Measurements from ENCODE around the gene AGAP1. TPM values are rescaled to one million over a fixed set of nuclear protein-coding genes. Genes with fewer than 3 reads are reported as not detected.

Gene AGAP1
- total and polyA plus RNA-seq, 4 donors, result 36.1 to 79.4 (median 52.6) TPM

DNA sequence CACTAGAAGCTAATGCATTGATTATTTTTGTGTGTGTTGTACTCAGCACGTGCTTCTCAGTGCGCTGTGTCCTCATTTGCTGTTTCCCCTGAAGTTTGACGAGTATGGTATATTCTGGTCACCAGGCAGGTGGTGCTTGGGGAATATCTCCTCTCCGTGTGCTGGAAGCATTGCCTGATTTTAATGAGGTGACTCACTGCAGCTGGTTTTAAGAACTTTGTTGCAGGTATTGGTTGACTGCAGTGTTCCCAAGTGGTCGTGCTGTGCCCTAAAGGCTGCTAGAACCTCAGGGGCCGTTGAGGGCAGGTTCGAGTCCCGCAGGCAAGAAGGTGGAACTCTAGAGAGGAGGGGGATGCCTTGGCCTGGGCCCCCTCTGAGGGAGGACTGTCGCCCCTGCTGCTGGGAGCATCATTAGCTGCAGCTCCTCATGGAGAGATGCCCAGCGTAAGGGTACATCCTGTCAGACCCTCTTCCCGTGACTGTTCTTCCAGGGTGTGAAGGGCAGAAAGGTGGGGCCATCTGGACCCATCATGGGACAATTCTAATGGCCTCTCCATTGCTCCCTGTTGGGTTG is 82.6 kb downstream of the AGAP1 start:
- Histone ChIP-seq H3K27ac (ENCODE audit: low read depth, low read length) (peak overlapping the region; percentile 91), H3K4me1 (ENCODE audit: control insufficient read depth, insufficient read depth, low read length) (peaks cover 41% of the 10 kb centered on the region), H3K27me3 (ENCODE audit: control insufficient read depth, insufficient read depth, low read length) (no peaks in the 10 kb centered on the region), H3K36me3 (ENCODE audit: control insufficient read depth, insufficient read depth, low read length) (no peaks in the 10 kb centered on the region), H3K4me3 (ENCODE audit: low read depth, low read length) (no peak overlapping the region), H3K9me3 (ENCODE audit: control insufficient read depth, insufficient read depth, low read length) (no peaks in the 10 kb centered on the region)
- WGBS (ENCODE audit: insufficient coverage), result 72% methylated on average over 11 of the region's 11 CpGs
- no peak for DNase-seq (ENCODE audit: low read depth in 4 of 6, low spot score in 6 of 6)

DNA sequence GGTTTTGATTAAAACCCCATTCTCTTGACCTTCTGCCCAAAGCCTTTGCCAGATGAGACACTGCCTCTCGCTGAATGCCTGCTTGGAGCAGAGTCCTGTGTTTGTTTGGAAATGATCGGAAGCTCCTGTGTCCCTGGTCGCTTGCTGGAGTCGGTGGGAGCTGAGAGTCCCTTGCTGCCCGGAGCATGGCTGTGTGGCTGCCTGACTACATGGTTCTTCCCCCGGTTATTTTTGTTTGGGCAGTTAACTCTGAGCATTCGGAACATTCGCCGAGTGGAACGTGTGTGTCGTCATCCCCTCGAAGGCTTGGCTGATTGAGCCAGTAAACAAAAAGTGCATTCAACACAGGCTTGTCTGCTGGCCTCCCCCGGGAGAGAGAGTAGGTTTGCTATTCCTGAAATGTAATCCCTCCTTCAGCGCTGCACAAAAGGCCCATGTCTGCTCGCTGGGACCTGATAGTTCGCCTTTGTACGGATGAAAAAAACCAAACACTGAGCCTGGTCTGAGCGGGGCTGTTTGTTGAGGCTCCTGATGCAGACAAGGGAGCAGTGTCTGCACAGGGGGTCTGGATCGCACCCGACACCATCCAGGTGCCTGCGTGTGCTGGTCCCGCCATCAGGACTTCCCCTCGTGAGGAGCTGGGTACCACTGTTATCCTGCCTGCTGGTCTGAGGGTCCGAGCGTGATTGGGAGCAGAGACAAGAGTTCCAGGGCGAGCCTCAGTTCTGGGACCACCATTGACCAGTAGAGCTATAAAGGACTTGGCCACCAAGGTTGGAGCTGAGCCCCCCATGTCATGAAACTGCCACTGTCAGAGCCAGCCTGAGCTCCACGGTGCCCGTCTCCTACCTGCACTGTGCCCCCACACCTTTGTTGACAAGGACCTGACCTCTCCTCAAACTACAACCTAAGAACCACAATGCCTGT is 83.8 kb downstream of the AGAP1 start:
- DNase-seq (ENCODE audit: low read depth in 4 of 6, low spot score in 6 of 6), result peak; percentile 51 to 92 (median 70)
- WGBS (ENCODE audit: insufficient coverage), result 17% methylated on average over 28 of the region's 28 CpGs
- Histone ChIP-seq H3K27me3 (ENCODE audit: control insufficient read depth, insufficient read depth, low read length) (no peaks in the 10 kb centered on the region), H3K4me1 (ENCODE audit: control insufficient read depth, insufficient read depth, low read length) (peaks cover 50% of the 10 kb centered on the region), H3K9me3 (ENCODE audit: control insufficient read depth, insufficient read depth, low read length) (no peaks in the 10 kb centered on the region), H3K27ac (ENCODE audit: low read depth, low read length) (peak overlapping the region; percentile 91), H3K36me3 (ENCODE audit: control insufficient read depth, insufficient read depth, low read length) (no peaks in the 10 kb centered on the region), H3K4me3 (ENCODE audit: low read depth, low read length) (peak overlapping the region; percentile 10)

DNA sequence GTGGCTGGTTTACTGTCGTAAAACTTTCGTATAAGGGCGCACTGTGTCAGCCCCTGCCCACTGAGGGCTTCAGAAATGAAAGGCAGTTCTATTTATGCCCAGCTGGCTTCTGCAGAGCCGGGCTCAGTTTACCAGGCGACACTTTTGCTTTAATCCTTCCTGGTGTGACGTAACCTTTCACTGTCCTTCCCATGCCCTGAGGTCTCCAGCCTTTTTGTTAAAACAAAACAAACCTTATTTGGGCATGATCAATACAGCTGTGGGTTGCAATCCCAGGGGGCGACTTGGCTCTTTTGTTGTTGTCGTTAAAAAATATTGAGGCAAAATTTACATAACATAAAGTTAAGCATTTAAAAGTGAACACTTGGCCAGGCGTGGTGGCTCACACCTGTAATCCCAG is 85.3 kb downstream of the AGAP1 start:
- Histone ChIP-seq H3K4me1 (ENCODE audit: control insufficient read depth, insufficient read depth, low read length) (peaks cover 48% of the 10 kb centered on the region), H3K9me3 (ENCODE audit: control insufficient read depth, insufficient read depth, low read length) (no peaks in the 10 kb centered on the region), H3K27ac (ENCODE audit: low read depth, low read length) (peak overlapping the region; percentile 47), H3K4me3 (ENCODE audit: low read depth, low read length) (no peak overlapping the region), H3K27me3 (ENCODE audit: control insufficient read depth, insufficient read depth, low read length) (no peaks in the 10 kb centered on the region), H3K36me3 (ENCODE audit: control insufficient read depth, insufficient read depth, low read length) (no peaks in the 10 kb centered on the region)
- 81% methylated on average over 5 of the region's 9 CpGs for WGBS (ENCODE audit: insufficient coverage)
- DNase-seq (ENCODE audit: low read depth in 4 of 6, low spot score in 6 of 6), result peak in 1 of 6 donors; percentile 28

GRCh38 chr2:235580426-235581157 is 86.7 kb downstream of the AGAP1 start:
- Histone ChIP-seq H3K9me3 (ENCODE audit: control insufficient read depth, insufficient read depth, low read length) (no peaks in the 10 kb centered on the region), H3K36me3 (ENCODE audit: control insufficient read depth, insufficient read depth, low read length) (no peaks in the 10 kb centered on the region), H3K4me1 (ENCODE audit: control insufficient read depth, insufficient read depth, low read length) (peaks cover 49% of the 10 kb centered on the region), H3K27me3 (ENCODE audit: control insufficient read depth, insufficient read depth, low read length) (no peaks in the 10 kb centered on the region), H3K27ac (ENCODE audit: low read depth, low read length) (no peak overlapping the region), H3K4me3 (ENCODE audit: low read depth, low read length) (no peak overlapping the region)
- WGBS (ENCODE audit: insufficient coverage), result 80% methylated on average over 1 of the region's 7 CpGs
- no peak for DNase-seq (ENCODE audit: low read depth in 4 of 6, low spot score in 6 of 6)

GRCh38 chr2:235582081-235582686 is 88.3 kb downstream of the AGAP1 start:
- DNase-seq (ENCODE audit: low read depth in 4 of 6, low spot score in 6 of 6), result no peak
- H3K4me1 ChIP-seq (ENCODE audit: control insufficient read depth, insufficient read depth, low read length), result peaks cover 39% of the 10 kb centered on the region
- 86% methylated on average over 9 of the region's 9 CpGs for WGBS (ENCODE audit: insufficient coverage)
- H3K36me3 ChIP-seq (ENCODE audit: control insufficient read depth, insufficient read depth, low read length), result no peaks in the 10 kb centered on the region
- no peaks in the 10 kb centered on the region for H3K9me3 ChIP-seq (ENCODE audit: control insufficient read depth, insufficient read depth, low read length)
- H3K4me3 ChIP-seq (ENCODE audit: low read depth, low read length), result no peak overlapping the region
- H3K27ac ChIP-seq (ENCODE audit: low read depth, low read length), result no peak overlapping the region
- no peaks in the 10 kb centered on the region for H3K27me3 ChIP-seq (ENCODE audit: control insufficient read depth, insufficient read depth, low read length)

DNA sequence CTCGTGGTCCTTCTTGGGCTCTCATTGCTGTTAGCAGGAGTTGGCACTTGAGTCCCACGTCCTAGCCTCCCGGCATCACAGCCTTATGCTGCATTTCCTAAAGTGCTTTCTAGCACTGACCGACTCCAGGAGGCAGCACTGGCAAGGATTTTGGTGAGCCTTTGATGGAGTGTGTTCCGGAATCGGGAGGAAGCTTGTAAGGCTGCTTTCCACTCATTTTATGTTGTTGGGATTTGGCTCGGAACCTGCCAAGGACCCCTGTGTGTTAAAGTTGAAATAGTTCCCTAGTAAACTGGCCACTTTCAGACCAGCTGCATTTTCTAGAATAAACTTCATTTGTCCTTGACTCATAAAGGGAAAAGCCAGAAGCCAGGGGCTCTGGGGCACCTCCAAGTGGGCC is 88.9 kb downstream of the AGAP1 start:
- H3K27me3 ChIP-seq (ENCODE audit: control insufficient read depth, insufficient read depth, low read length), result no peaks in the 10 kb centered on the region
- WGBS (ENCODE audit: insufficient coverage), result 56% methylated on average over 5 of the region's 7 CpGs
- no peaks in the 10 kb centered on the region for H3K9me3 ChIP-seq (ENCODE audit: control insufficient read depth, insufficient read depth, low read length)
- no peaks in the 10 kb centered on the region for H3K36me3 ChIP-seq (ENCODE audit: control insufficient read depth, insufficient read depth, low read length)
- peaks cover 33% of the 10 kb centered on the region for H3K4me1 ChIP-seq (ENCODE audit: control insufficient read depth, insufficient read depth, low read length)
- no peak overlapping the region for H3K4me3 ChIP-seq (ENCODE audit: low read depth, low read length)
- H3K27ac ChIP-seq (ENCODE audit: low read depth, low read length), result no peak overlapping the region
- DNase-seq (ENCODE audit: low read depth in 4 of 6, low spot score in 6 of 6), result no peak

GRCh38 chr2:235583144-235583543 is 89.3 kb downstream of the AGAP1 start:
- Histone ChIP-seq H3K27me3 (ENCODE audit: control insufficient read depth, insufficient read depth, low read length) (no peaks in the 10 kb centered on the region), H3K4me1 (ENCODE audit: control insufficient read depth, insufficient read depth, low read length) (peaks cover 29% of the 10 kb centered on the region), H3K27ac (ENCODE audit: low read depth, low read length) (no peak overlapping the region), H3K4me3 (ENCODE audit: low read depth, low read length) (no peak overlapping the region), H3K9me3 (ENCODE audit: control insufficient read depth, insufficient read depth, low read length) (no peaks in the 10 kb centered on the region), H3K36me3 (ENCODE audit: control insufficient read depth, insufficient read depth, low read length) (no peaks in the 10 kb centered on the region)
- DNase-seq (ENCODE audit: low read depth in 4 of 6, low spot score in 6 of 6), result no peak
- 87% methylated on average over 2 of the region's 6 CpGs for WGBS (ENCODE audit: insufficient coverage)

DNA sequence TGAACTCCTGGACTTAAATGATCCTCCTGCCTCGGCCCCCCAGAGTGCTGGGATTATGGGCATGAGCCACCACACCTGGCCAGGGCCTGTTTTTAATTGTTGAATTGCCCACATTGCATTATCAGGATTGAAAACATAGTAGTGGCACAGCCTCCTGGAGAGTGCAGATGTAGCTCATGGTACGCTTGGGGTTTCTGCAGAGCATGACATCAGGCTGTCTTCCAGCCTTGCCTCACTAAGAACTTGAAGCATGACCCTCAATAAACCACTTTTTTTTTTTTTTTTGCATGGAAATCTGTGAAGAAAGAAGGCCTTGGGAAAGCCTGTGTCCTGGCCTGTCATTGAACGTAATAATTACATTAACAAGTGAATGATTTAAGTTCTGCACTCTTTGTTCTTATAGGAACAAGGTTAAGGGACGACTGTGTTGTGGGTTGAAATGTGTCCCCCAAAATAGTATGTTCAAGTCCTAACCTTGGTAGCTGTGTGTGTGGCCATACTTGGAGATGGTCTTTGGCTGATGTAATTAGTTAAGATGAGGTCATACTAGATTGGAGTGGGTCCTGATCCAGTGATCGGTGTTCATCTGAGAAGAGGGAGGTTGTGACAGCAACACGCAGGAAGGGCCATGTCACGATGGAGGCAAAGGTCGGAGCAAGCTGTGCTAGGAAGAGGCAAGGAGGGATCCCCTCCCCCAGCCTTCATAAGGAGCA is 90.2 kb downstream of the AGAP1 start:
- H3K36me3 ChIP-seq (ENCODE audit: control insufficient read depth, insufficient read depth, low read length), result no peaks in the 10 kb centered on the region
- DNase-seq (ENCODE audit: low read depth in 4 of 6, low spot score in 6 of 6), result no peak
- no peaks in the 10 kb centered on the region for H3K9me3 ChIP-seq (ENCODE audit: control insufficient read depth, insufficient read depth, low read length)
- peaks cover 22% of the 10 kb centered on the region for H3K4me1 ChIP-seq (ENCODE audit: control insufficient read depth, insufficient read depth, low read length)
- WGBS (ENCODE audit: insufficient coverage), result 100% methylated on average over 4 of the region's 8 CpGs
- H3K27me3 ChIP-seq (ENCODE audit: control insufficient read depth, insufficient read depth, low read length), result no peaks in the 10 kb centered on the region
- no peak overlapping the region for H3K27ac ChIP-seq (ENCODE audit: low read depth, low read length)
- no peak overlapping the region for H3K4me3 ChIP-seq (ENCODE audit: low read depth, low read length)

DNA sequence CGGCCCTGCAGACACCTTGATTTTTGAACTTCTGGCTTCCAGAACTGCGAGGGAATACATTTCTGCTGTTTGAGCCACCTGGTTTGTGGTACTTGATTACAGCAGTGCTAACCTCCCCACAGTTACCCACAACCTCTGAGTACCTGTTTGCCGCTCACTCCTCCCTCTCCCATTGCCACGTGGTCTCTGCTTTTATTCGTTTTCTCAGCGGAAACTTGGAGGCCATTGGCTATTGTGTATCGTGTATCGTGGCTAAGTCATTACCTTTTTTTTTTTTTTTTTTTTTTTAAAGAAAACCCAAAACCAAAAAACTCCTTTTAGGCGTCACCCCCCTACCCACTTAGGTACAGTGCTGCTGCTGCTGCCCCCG is 90.8 kb downstream of the AGAP1 start:
- no peaks in the 10 kb centered on the region for H3K36me3 ChIP-seq (ENCODE audit: control insufficient read depth, insufficient read depth, low read length)
- H3K9me3 ChIP-seq (ENCODE audit: control insufficient read depth, insufficient read depth, low read length), result no peaks in the 10 kb centered on the region
- H3K4me3 ChIP-seq (ENCODE audit: low read depth, low read length), result no peak overlapping the region
- peaks cover 21% of the 10 kb centered on the region for H3K4me1 ChIP-seq (ENCODE audit: control insufficient read depth, insufficient read depth, low read length)
- 84% methylated on average over 2 of the region's 10 CpGs for WGBS (ENCODE audit: insufficient coverage)
- DNase-seq (ENCODE audit: low read depth in 4 of 6, low spot score in 6 of 6), result no peak
- H3K27me3 ChIP-seq (ENCODE audit: control insufficient read depth, insufficient read depth, low read length), result no peaks in the 10 kb centered on the region
- no peak overlapping the region for H3K27ac ChIP-seq (ENCODE audit: low read depth, low read length)

Measured in spinal cord (tissue), 10 donors.